ENCODE measurements around the gene NEDD9. TPM values are rescaled to one million over a fixed set of nuclear protein-coding genes. Genes with fewer than 3 reads are reported as not detected.
A peak's percentile ranks its signal among the peaks of the same experiment; 100 is the strongest.

Gene NEDD9
- total and polyA plus RNA-seq, 2 of the 13 experiments (the other 11 are each of a cell fraction or from before 2014, with no cell fraction given): 27.1 to 389 TPM

DNA sequence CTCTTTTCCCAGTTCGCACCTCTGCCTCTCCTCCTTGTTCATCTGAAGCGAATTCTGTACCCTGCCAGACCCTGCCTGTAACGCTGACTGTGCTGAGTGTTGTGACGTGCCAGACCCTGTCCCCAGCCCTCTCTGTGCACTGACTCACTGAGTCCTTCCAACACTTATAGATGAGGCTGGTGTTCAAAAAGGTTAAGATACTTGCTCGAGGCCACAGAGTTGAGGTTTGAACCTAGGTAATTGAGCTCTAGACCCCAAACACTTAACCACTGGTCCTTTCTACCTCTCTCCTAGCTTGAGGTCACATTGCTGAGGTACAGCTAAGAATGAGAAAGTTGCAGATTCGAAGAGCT, 45.7 kb upstream of the NEDD9 start:
- H3K27me3 ChIP-seq (ENCODE audit: control insufficient read depth in 1 of 2, insufficient read depth in 2 of 2, low read length in 2 of 2): no peaks in the 10 kb centered on the region
- no peaks in the 10 kb centered on the region for H4K20me1 ChIP-seq (ENCODE audit: insufficient read depth, low read length)
- no peak overlapping the region for H3K4me3 ChIP-seq (replicated peaks in 1 of 3; ENCODE audit: insufficient read depth in 1 of 3, low read depth in 2 of 3, low read length in 3 of 3)
- WGBS (ENCODE audit: low lambda C conversion rate): 93% methylated on average over 6 of the region's 6 CpGs
- in situ Hi-C loops (cut with HindIII; ENCODE audit: extremely low pct_ligation_motif_present, low pct_unique_long_range_greater_than_20kb): no loop called here
- intact Hi-C loops (cut with micrococcal nuclease; ENCODE audit: unreplicated experiment): no loop called here
- POLR2A ChIA-PET: interaction anchor here (1.5 to 3.5 kb wide), 5 partner anchors 15 to 89 kb away, joined by 3 to 18 read pairs (median 13); partner anchors contain the start of gene NEDD9
- no peaks in the 10 kb centered on the region for H3K9me3 ChIP-seq (ENCODE audit: low read length)
- no peak overlapping the region for H3K27ac ChIP-seq (ENCODE audit: extremely low read length, insufficient read depth, low read length)
- no TSS peak for BruUV-seq (replicated peaks)
- no peak overlapping the region for H2AFZ ChIP-seq (ENCODE audit: low read length)
- H3K4me2 ChIP-seq (ENCODE audit: low read depth, low read length): no peak overlapping the region
- no peaks in the 10 kb centered on the region for H3K36me3 ChIP-seq (replicated peaks in 1 of 2; ENCODE audit: control insufficient read depth in 1 of 2, insufficient read depth in 2 of 2, low read length in 2 of 2)
- peaks cover 69% of the 10 kb centered on the region for H3K4me1 ChIP-seq (ENCODE audit: insufficient read depth, low read length)
- CTCF ChIA-PET (ENCODE audit: low intra/inter-chr PET ratio, low total read pairs): no interaction called here
- 0 out of 2 replicates have a peak overlapping the region, but pooled peaks have one; percentile 5 for H3K9ac ChIP-seq (ENCODE audit: insufficient read depth, low read depth, low read length)
- no peak for FAIRE-seq
- no peak for DNase-seq (ENCODE audit: low spot score)
- TF ChIP-seq, protein P1, sequence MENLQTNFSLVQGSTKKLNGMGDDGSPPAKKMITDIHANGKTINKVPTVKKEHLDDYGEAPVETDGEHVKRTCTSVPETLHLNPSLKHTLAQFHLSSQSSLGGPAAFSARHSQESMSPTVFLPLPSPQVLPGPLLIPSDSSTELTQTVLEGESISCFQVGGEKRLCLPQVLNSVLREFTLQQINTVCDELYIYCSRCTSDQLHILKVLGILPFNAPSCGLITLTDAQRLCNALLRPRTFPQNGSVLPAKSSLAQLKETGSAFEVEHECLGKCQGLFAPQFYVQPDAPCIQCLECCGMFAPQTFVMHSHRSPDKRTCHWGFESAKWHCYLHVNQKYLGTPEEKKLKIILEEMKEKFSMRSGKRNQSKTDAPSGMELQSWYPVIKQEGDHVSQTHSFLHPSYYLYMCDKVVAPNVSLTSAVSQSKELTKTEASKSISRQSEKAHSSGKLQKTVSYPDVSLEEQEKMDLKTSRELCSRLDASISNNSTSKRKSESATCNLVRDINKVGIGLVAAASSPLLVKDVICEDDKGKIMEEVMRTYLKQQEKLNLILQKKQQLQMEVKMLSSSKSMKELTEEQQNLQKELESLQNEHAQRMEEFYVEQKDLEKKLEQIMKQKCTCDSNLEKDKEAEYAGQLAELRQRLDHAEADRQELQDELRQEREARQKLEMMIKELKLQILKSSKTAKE (CRISPR knock-in tag; IDR thresholded peaks at IDR 0.05; ENCODE audit: borderline replicate concordance): 0 out of 2 replicates have a peak, but pooled peaks have one; percentile 25
- TF ChIP-seq ZNF768 (CRISPR knock-in tag; IDR thresholded peaks at IDR 0.05): peak; percentile 53; the same call in 1 of the 2 replicates
- TF ChIP-seq ZNF225 (CRISPR knock-in tag; IDR thresholded peaks at IDR 0.05): 0 out of 2 replicates have a peak, but pooled peaks have one; percentile 31
- TF ChIP-seq ZNF619 (CRISPR knock-in tag; IDR thresholded peaks at IDR 0.05): 0 out of 2 replicates have a peak, but pooled peaks have one; percentile 24
- no peak for TF ChIP-seq KLF16 (CRISPR knock-in tag; IDR thresholded peaks at IDR 0.05)
- no peak for ATAC-seq
- no peaks in the 10 kb centered on the region for H3K79me2 ChIP-seq (ENCODE audit: insufficient read depth, low read length)

Data from HepG2 (cell line).